Stimulated activated CD8-positive, alpha-beta memory T cell treated with anti-CD3 and anti-CD28 coated beads, Interleukin-7, amount 100 ng/mL, for 4 hours (primary cell): ENCODE measurements around the gene WDFY4.

Source experiments
- DNase-seq, 2 donors: peaks; one replicate each; pipeline ENCODE4 v3.0.0-alpha.2; 2020; ENCODE audit warnings: low read depth in 2 of 2

Gene WDFY4

GRCh38 chr10:48981310-48981907, 296.7 kb downstream of the WDFY4 start:
- DNase-seq, result no peak

GRCh38 chr10:48982584-48982983, 297.9 kb downstream of the WDFY4 start:
- DNase-seq, result no peak

GRCh38 chr10:48983648-48984351, 299.1 kb downstream of the WDFY4 start:
- no peak for DNase-seq

GRCh38 chr10:48985621-48986158, 301.0 kb downstream of the WDFY4 start:
- DNase-seq, result no peak

GRCh38 chr10:48990226-48990625, 305.6 kb downstream of the WDFY4 start:
- DNase-seq, result no peak

GRCh38 chr10:48993627-48994026, 309.0 kb downstream of the WDFY4 start:
- no peak for DNase-seq

GRCh38 chr10:48996329-48996728, 311.7 kb downstream of the WDFY4 start:
- DNase-seq, result no peak

- DNase-seq, result no peak
Measured at GRCh38 chr10:48999346-48999745, 314.7 kb downstream of the WDFY4 start.

- DNase-seq, result no peak
Measured at GRCh38 chr10:49000437-49001398, 316.0 kb downstream of the WDFY4 start.

- no peak for DNase-seq
Measured at GRCh38 chr10:49001402-49001801, 316.7 kb downstream of the WDFY4 start.

GRCh38 chr10:49001870-49002672, 317.4 kb downstream of the WDFY4 start:
- no peak for DNase-seq

- DNase-seq, result no peak
Measured at GRCh38 chr10:49005270-49005669, 320.6 kb downstream of the WDFY4 start.

GRCh38 chr10:49007129-49007528, 322.5 kb downstream of the WDFY4 start:
- DNase-seq, result no peak

- DNase-seq, result no peak
Measured at GRCh38 chr10:49008091-49008490, 323.4 kb downstream of the WDFY4 start.

GRCh38 chr10:49008505-49009198, 324.0 kb downstream of the WDFY4 start:
- no peak for DNase-seq

GRCh38 chr10:49009199-49009979, 324.7 kb downstream of the WDFY4 start:
- no peak for DNase-seq

GRCh38 chr10:49010295-49010694, 325.6 kb downstream of the WDFY4 start:
- no peak for DNase-seq

- DNase-seq, result no peak
Measured at GRCh38 chr10:49010865-49011264, 326.2 kb downstream of the WDFY4 start.

GRCh38 chr10:49011756-49012155, 327.1 kb downstream of the WDFY4 start:
- DNase-seq, result no peak

- DNase-seq, result no peak
Measured at GRCh38 chr10:49012603-49013002, 327.9 kb downstream of the WDFY4 start.
